ENCODE measurements around the gene RAD1. TPM values are rescaled to one million over a fixed set of nuclear protein-coding genes. Genes with fewer than 3 reads are reported as not detected.
A peak's percentile ranks its signal among the peaks of the same experiment; 100 is the strongest.

Gene RAD1
- total RNA-seq, 5 donors from 2014 or later (not counting 1 experiment from before 2014, with no cell fraction given) = 18.9 to 30.6 (median 20.7) TPM

DNA sequence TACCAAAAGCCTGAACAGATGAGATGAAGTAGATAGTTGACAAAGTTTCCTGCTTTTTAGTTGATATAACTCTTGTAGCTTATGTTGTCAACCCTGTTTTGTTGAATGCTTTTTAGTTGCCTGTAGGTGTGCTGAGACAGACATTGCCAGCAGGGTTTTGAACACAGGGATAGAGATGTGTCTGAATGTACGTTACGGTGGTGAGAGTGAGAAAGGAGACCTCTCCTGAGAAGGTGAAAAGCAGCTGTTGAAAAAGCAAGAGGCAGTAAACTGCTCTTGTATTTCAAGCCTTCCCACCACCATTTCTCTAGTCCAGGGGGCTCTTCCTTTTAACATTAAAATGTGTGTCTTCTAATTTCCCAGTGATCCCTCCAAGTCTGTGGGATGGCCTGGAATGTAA, 28.7 kb upstream of the RAD1 start:
- no peaks in the 10 kb centered on the region for H3K27me3 ChIP-seq (replicated peaks in 1 of 2; ENCODE audit: control insufficient read depth in 2 of 2, extremely low read depth in 1 of 2, insufficient read depth in 2 of 2, low read length in 1 of 2)
- H3K36me3 ChIP-seq (ENCODE audit: control insufficient read depth in 2 of 2, extremely low read depth in 1 of 2, insufficient read depth in 1 of 2, low read length in 1 of 2) = peaks cover 0 to 65% of the 10 kb centered on the region in 2 donors
- H3K27ac ChIP-seq (ENCODE audit: low read length) = no peak overlapping the region
- no peaks in the 10 kb centered on the region for H3K27me3 Mint-ChIP-seq
- H3K4me3 Mint-ChIP-seq = no peak overlapping the region
- no peaks in the 10 kb centered on the region for H3K4me1 ChIP-seq (ENCODE audit: control insufficient read depth in 1 of 2, extremely low read depth in 1 of 2, insufficient read depth in 2 of 2, low read length in 2 of 2)
- no CpG with 5 or more reads among the region's 2 CpGs for WGBS (ENCODE audit: insufficient coverage)
- H3K27ac Mint-ChIP-seq = no peak overlapping the region
- H3K9me3 ChIP-seq = no peaks in the 10 kb centered on the region
- DNase-seq (no peak), ATAC-seq (replicated peaks in 1 of 4) (no peak)
- POLR2A ChIA-PET = interaction anchor here in 1 of 2 donors (0.9 kb wide), 1 partner anchor 40 kb away, joined by 3 read pairs; no protein-coding TSS in a partner anchor
- no peak overlapping the region for H3K4me3 ChIP-seq (ENCODE audit: control insufficient read depth in 1 of 2, extremely low read depth in 1 of 2, low read length in 1 of 2)
- H3K36me3 Mint-ChIP-seq = peaks cover 42% of the 10 kb centered on the region
- CTCF ChIA-PET = no interaction called here
- no peaks in the 10 kb centered on the region for H3K4me1 Mint-ChIP-seq
- no peaks in the 10 kb centered on the region for H3K9me3 Mint-ChIP-seq

DNA sequence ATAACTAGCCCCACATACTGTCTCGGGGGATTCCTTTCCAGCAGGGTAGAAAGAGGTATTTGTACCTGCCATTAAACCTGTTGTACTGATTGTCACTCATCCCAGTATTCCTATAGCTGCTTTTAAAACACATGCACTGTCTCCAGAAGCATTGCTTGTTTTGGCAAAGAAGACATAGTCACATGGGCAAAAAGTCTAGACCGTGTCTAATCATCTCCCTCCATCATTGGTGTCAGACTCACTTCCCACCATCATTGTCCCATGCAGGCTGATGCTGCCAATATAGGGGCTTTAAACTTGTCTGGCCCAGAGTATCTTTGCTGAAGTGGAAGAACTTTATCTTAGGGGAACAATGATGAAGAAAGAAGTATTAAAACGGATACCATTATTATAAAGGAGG, 26.6 kb upstream of the RAD1 start:
- H3K27ac Mint-ChIP-seq = no peak overlapping the region
- Histone ChIP-seq H3K27me3 (replicated peaks in 1 of 2; ENCODE audit: control insufficient read depth in 2 of 2, extremely low read depth in 1 of 2, insufficient read depth in 2 of 2, low read length in 1 of 2) (no peaks in the 10 kb centered on the region), H3K36me3 (ENCODE audit: control insufficient read depth in 2 of 2, extremely low read depth in 1 of 2, insufficient read depth in 1 of 2, low read length in 1 of 2) (peaks cover 0 to 78% of the 10 kb centered on the region in 2 donors), H3K4me1 (ENCODE audit: control insufficient read depth in 1 of 2, extremely low read depth in 1 of 2, insufficient read depth in 2 of 2, low read length in 2 of 2) (no peaks in the 10 kb centered on the region), H3K4me3 (ENCODE audit: control insufficient read depth in 1 of 2, extremely low read depth in 1 of 2, low read length in 1 of 2) (no peak overlapping the region), H3K27ac (ENCODE audit: low read length) (no peak overlapping the region), H3K9me3 (no peaks in the 10 kb centered on the region)
- DNase-seq (no peak), ATAC-seq (replicated peaks in 1 of 4) (no peak)
- no peaks in the 10 kb centered on the region for H3K27me3 Mint-ChIP-seq
- CTCF ChIA-PET = interaction anchor here in 1 of 2 donors (0.7 kb wide), 1 partner anchor 804 kb away, joined by 3 read pairs; no protein-coding TSS in a partner anchor
- POLR2A ChIA-PET = no interaction called here
- H3K4me1 Mint-ChIP-seq = no peaks in the 10 kb centered on the region
- H3K9me3 Mint-ChIP-seq = no peaks in the 10 kb centered on the region
- peaks cover 45% of the 10 kb centered on the region for H3K36me3 Mint-ChIP-seq
- 94% methylated on average over 2 of the region's 3 CpGs for WGBS (ENCODE audit: insufficient coverage)
- H3K4me3 Mint-ChIP-seq = no peak overlapping the region

DNA sequence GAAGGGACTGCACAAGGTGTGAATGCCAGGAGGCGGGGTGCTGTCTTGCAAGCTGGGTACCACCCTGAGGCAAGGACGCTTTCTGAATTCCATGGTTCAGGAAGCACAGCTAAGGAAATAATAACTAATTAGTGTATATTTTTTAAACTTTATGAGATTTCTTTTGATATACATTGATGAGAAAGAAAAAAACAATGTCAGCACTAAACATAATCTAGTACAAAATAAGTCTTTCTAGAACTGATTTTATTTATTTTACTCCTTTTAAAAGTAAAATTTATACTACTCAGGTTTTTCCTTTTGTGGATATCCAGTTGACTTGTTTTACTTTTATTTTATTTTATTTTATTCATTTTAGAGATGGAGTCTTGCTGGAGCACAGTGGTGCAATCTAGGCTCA, 17.6 kb upstream of the RAD1 start:
- ChIA-PET CTCF (no interaction called here), POLR2A (no interaction called here)
- ATAC-seq (replicated peaks in 1 of 4) = no peak
- no peak overlapping the region for H3K4me3 Mint-ChIP-seq
- H3K27ac Mint-ChIP-seq = no peak overlapping the region
- no peaks in the 10 kb centered on the region for H3K27me3 Mint-ChIP-seq
- H3K9me3 ChIP-seq = no peaks in the 10 kb centered on the region
- no CpG with 5 or more reads among the region's 2 CpGs for WGBS (ENCODE audit: insufficient coverage)
- H3K4me1 Mint-ChIP-seq = peaks cover 26 to 41% (median 41%) of the 10 kb centered on the region in 3 donors
- H3K4me3 ChIP-seq (ENCODE audit: control insufficient read depth in 1 of 2, extremely low read depth in 1 of 2, low read length in 1 of 2) = no peak overlapping the region
- no peak overlapping the region for H3K27ac ChIP-seq (ENCODE audit: low read length)
- peaks cover 28% of the 10 kb centered on the region for H3K36me3 Mint-ChIP-seq
- H3K27me3 ChIP-seq (replicated peaks in 1 of 2; ENCODE audit: control insufficient read depth in 2 of 2, extremely low read depth in 1 of 2, insufficient read depth in 2 of 2, low read length in 1 of 2) = no peaks in the 10 kb centered on the region
- H3K9me3 Mint-ChIP-seq = no peaks in the 10 kb centered on the region
- peaks cover 4 to 24% of the 10 kb centered on the region in 2 donors for H3K36me3 ChIP-seq (ENCODE audit: control insufficient read depth in 2 of 2, extremely low read depth in 1 of 2, insufficient read depth in 1 of 2, low read length in 1 of 2)
- peaks cover 10 to 15% of the 10 kb centered on the region in 2 experiments for H3K4me1 ChIP-seq (ENCODE audit: control insufficient read depth in 1 of 2, extremely low read depth in 1 of 2, insufficient read depth in 2 of 2, low read length in 2 of 2)
- DNase-seq = no peak

DNA sequence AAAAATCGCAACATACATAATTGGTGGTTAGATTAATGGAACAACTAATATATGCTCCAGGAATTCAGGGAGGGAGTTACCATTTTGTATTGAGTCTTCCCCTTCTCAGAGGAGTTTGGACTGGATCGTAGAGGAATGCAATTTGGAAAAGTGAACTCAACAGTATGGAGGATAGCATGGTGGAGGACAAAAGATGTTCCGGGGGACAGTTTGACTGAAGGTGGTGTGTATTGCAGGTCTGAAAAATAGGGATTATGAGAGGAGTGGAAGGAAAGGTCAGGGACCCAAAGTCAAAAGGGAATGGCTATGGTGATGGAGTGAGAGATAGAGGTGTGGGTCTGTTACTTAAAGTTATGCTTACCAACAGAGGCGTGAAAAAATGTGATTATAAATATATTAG, 15.6 kb upstream of the RAD1 start:
- DNase-seq = no peak
- peaks cover 14% of the 10 kb centered on the region for H3K36me3 Mint-ChIP-seq
- peak overlapping the region in 1 of 2 donors; percentile 82 for H3K4me3 ChIP-seq (ENCODE audit: control insufficient read depth in 1 of 2, extremely low read depth in 1 of 2, low read length in 1 of 2)
- no peak for ATAC-seq (replicated peaks in 1 of 4)
- H3K4me3 Mint-ChIP-seq = peak overlapping the region; percentile 91 to 99 (median 92)
- 91% methylated on average over 3 of the region's 4 CpGs for WGBS (ENCODE audit: insufficient coverage)
- no peak overlapping the region for H3K27ac ChIP-seq (ENCODE audit: low read length)
- H3K4me1 Mint-ChIP-seq = peaks cover 26 to 41% (median 41%) of the 10 kb centered on the region in 3 donors
- POLR2A ChIA-PET = interaction anchor here (0.5 to 3.3 kb wide), 7 partner anchors 8 to 743 kb away, joined by 3 to 78 read pairs (median 11); partner anchors contain the start of genes BRIX1 (in 2 of the 2), RAD1 (in 2 of the 2) and TTC23L (in 1 of the 2)
- H3K9me3 Mint-ChIP-seq = no peaks in the 10 kb centered on the region
- no peaks in the 10 kb centered on the region for H3K27me3 Mint-ChIP-seq
- H3K4me1 ChIP-seq (ENCODE audit: control insufficient read depth in 1 of 2, extremely low read depth in 1 of 2, insufficient read depth in 2 of 2, low read length in 2 of 2) = peaks cover 10 to 15% of the 10 kb centered on the region in 2 experiments
- CTCF ChIA-PET = interaction anchor here (1.1 to 2.9 kb wide), 3 partner anchors 12 to 15 kb away, joined by 3 to 19 read pairs (median 7); partner anchors contain the start of genes BRIX1 (in 1 of the 2) and RAD1 (in 1 of the 2)
- H3K36me3 ChIP-seq (ENCODE audit: control insufficient read depth in 2 of 2, extremely low read depth in 1 of 2, insufficient read depth in 1 of 2, low read length in 1 of 2) = peaks cover 4% of the 10 kb centered on the region in 2 donors
- no peaks in the 10 kb centered on the region for H3K27me3 ChIP-seq (replicated peaks in 1 of 2; ENCODE audit: control insufficient read depth in 2 of 2, extremely low read depth in 1 of 2, insufficient read depth in 2 of 2, low read length in 1 of 2)
- peak overlapping the region in 1 of 2 donors; percentile 85 for H3K27ac Mint-ChIP-seq
- no peaks in the 10 kb centered on the region for H3K9me3 ChIP-seq

DNA sequence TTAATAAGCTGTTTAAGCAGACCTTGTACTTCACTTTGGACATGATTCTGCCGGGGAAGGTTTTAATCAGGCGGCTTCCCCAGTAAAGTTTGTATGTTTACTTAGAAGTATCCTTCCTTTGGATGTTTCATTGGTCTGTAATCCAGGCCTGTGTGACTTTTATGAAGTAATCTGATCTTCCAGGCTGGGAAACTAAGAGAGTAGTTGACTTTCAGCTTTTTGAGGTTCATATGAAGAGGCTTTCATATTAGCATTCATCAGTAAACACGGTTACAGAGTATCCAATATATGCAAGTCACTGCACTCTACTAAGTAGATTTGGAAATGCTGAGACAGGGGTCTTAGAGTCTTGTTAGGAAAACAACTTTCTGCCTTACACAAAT, 15.1 kb upstream of the RAD1 start:
- CTCF ChIA-PET = interaction anchor here (1.0 to 2.9 kb wide), 4 partner anchors 11 to 996 kb away, joined by 3 to 19 read pairs (median 5); partner anchors contain the start of genes BRIX1 (in 1 of the 2) and RAD1 (in 1 of the 2)
- no peaks in the 10 kb centered on the region for H3K9me3 ChIP-seq
- peaks cover 13% of the 10 kb centered on the region for H3K36me3 Mint-ChIP-seq

DNA sequence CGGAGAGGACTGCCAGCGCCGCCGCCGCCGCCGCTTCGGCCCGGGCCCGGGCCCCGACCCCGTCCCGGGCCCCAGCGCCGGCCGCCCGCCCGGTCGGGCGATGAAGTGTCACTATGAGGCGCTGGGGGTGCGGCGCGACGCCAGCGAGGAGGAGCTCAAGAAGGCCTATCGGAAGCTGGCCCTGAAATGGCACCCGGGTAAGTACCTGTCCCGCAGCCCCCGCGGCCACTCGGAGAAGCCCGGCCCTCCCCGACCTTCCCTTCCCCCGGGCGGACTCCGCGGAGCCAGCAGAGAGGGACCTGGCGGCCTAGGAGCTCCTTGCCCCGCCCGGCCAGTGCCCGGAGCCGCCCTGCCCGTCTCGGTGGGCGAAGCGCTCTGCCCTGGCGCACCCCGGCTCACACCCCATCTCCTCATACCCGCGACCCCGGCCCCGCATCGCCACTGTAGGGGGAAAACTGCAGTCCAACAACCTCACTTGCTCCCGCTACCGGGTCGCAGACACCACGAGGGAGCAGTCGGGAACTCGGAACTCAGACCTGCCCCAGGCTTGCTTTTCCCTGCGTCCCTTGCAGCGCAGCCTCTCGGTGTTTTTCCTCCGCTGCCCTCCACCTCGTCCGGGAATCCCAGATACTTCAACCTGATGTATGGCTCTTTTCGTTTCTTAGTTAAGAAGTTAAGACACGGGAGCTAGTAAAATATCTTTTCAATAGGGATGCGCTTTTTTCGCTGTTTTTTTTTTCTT, 14.6 kb upstream of the RAD1 start:
- POLR2A ChIA-PET = interaction anchor here (0.5 to 3.3 kb wide), 18 partner anchors 9 to 1311 kb away, joined by 3 to 78 read pairs (median 5); partner anchors contain the start of genes BRIX1 (in 2 of the 2), RAD1 (in 2 of the 2) and TTC23L (in 1 of the 2)
- Histone ChIP-seq H3K9me3 (no peaks in the 10 kb centered on the region), H3K4me3 (ENCODE audit: control insufficient read depth in 1 of 2, extremely low read depth in 1 of 2, low read length in 1 of 2) (peak overlapping the region; percentile 82 to 84), H3K4me1 (ENCODE audit: control insufficient read depth in 1 of 2, extremely low read depth in 1 of 2, insufficient read depth in 2 of 2, low read length in 2 of 2) (peaks cover 10 to 15% of the 10 kb centered on the region in 2 experiments), H3K27ac (ENCODE audit: low read length) (peak overlapping the region; percentile 71), H3K27me3 (replicated peaks in 1 of 2; ENCODE audit: control insufficient read depth in 2 of 2, extremely low read depth in 1 of 2, insufficient read depth in 2 of 2, low read length in 1 of 2) (no peaks in the 10 kb centered on the region), H3K36me3 (ENCODE audit: control insufficient read depth in 2 of 2, extremely low read depth in 1 of 2, insufficient read depth in 1 of 2, low read length in 1 of 2) (peaks cover 4 to 8% of the 10 kb centered on the region in 2 donors)
- no peaks in the 10 kb centered on the region for H3K9me3 Mint-ChIP-seq
- 0% methylated on average over 63 of the region's 70 CpGs for WGBS (ENCODE audit: insufficient coverage)
- DNase-seq (peak; percentile 58 to 88 (median 77)), ATAC-seq (replicated peaks in 1 of 4) (peak; percentile 74 to 80 (median 79))
- H3K27ac Mint-ChIP-seq = peak overlapping the region; percentile 85 to 88
- peak overlapping the region; percentile 91 to 99 (median 92) for H3K4me3 Mint-ChIP-seq
- H3K36me3 Mint-ChIP-seq = peaks cover 14% of the 10 kb centered on the region
- CTCF ChIA-PET = interaction anchor here (0.5 to 2.9 kb wide), 9 partner anchors 11 to 1312 kb away, joined by 3 to 19 read pairs (median 4); partner anchors contain the start of genes BRIX1 (in 1 of the 2), NADK2 (in 1 of the 2), RAD1 (in 1 of the 2) and TTC23L (in 1 of the 2)
- no peaks in the 10 kb centered on the region for H3K27me3 Mint-ChIP-seq
- H3K4me1 Mint-ChIP-seq = peaks cover 26 to 38% (median 38%) of the 10 kb centered on the region in 3 donors

More for the DNA sequence above, 15.1 kb upstream of the RAD1 start:
- H3K36me3 ChIP-seq (ENCODE audit: control insufficient read depth in 2 of 2, extremely low read depth in 1 of 2, insufficient read depth in 1 of 2, low read length in 1 of 2) = peaks cover 4% of the 10 kb centered on the region in 2 donors
- H3K4me3 ChIP-seq (ENCODE audit: control insufficient read depth in 1 of 2, extremely low read depth in 1 of 2, low read length in 1 of 2) = peak overlapping the region; percentile 82 to 84
- no peaks in the 10 kb centered on the region for H3K27me3 Mint-ChIP-seq
- H3K4me1 Mint-ChIP-seq = peaks cover 26 to 41% (median 41%) of the 10 kb centered on the region in 3 donors
- ATAC-seq (replicated peaks in 1 of 4) (no peak), DNase-seq (no peak)
- 0% methylated on average over 1 of the region's 3 CpGs for WGBS (ENCODE audit: insufficient coverage)
- peak overlapping the region; percentile 71 for H3K27ac ChIP-seq (ENCODE audit: low read length)
- peak overlapping the region; percentile 85 to 88 for H3K27ac Mint-ChIP-seq
- peak overlapping the region; percentile 91 to 99 (median 92) for H3K4me3 Mint-ChIP-seq
- POLR2A ChIA-PET = interaction anchor here (0.5 to 3.3 kb wide), 9 partner anchors 8 to 743 kb away, joined by 3 to 78 read pairs (median 11); partner anchors contain the start of genes BRIX1 (in 2 of the 2), RAD1 (in 2 of the 2) and TTC23L (in 1 of the 2)
- H3K4me1 ChIP-seq (ENCODE audit: control insufficient read depth in 1 of 2, extremely low read depth in 1 of 2, insufficient read depth in 2 of 2, low read length in 2 of 2) = peaks cover 10 to 15% of the 10 kb centered on the region in 2 experiments
- H3K9me3 Mint-ChIP-seq = no peaks in the 10 kb centered on the region
- H3K27me3 ChIP-seq (replicated peaks in 1 of 2; ENCODE audit: control insufficient read depth in 2 of 2, extremely low read depth in 1 of 2, insufficient read depth in 2 of 2, low read length in 1 of 2) = no peaks in the 10 kb centered on the region

Measured in T-cell (primary cell).